ENCODE results near the gene MROH9.

Gene MROH9

DNA sequence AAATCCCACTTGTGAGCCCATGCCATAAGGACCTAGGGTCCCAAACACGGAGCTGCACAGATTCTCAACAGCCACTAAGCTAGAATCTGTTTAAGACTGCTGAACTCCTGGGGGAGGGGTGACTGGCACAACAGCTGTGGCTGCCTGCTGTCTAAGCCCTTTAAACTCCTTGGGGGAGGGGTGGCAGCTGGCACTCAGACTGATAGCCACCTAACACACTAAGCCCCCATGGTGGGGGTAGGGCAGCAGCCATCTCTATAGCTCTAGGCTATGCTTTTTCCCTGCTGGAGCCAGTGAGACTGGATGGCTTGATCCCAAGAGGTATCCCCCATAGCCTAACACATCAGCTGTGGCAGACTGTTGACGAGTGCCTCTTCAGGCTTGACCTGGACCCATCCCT lies 82.1 kb downstream of the MROH9 start:
- no peaks in the 10 kb centered on the region for H3K36me3 Mint-ChIP-seq
- H3K4me3 Mint-ChIP-seq, result no peak overlapping the region
- no peaks in the 10 kb centered on the region for H3K4me1 Mint-ChIP-seq (ENCODE audit: low read depth)
- H3K27me3 Mint-ChIP-seq, result peaks cover 19% of the 10 kb centered on the region
- H3K27ac Mint-ChIP-seq, result no peak overlapping the region
- no peaks in the 10 kb centered on the region for H3K9me3 Mint-ChIP-seq (ENCODE audit: low read depth)

DNA sequence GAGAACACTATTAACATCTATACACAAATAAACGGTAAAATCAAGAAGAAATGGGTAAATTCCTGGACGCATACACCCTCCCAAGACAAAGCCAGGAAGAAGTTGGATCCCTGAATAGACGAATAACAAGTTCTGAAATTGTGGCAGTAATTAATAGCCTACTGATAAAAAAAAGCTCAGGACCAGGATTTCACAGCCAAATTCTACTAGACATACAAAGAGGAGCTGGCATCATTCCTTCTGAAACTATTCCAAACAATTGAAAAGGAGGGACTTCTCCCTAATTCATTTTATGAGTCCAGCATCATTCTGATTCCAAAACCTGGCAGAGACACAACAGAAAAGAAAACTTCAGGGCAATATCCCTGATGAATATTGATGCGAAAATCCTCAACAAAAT lies 84.6 kb downstream of the MROH9 start:
- Mint-ChIP-seq H3K27me3 (peaks cover 10% of the 10 kb centered on the region), H3K9me3 (ENCODE audit: low read depth) (no peaks in the 10 kb centered on the region), H3K27ac (no peak overlapping the region), H3K36me3 (no peaks in the 10 kb centered on the region), H3K4me3 (no peak overlapping the region), H3K4me1 (ENCODE audit: low read depth) (no peaks in the 10 kb centered on the region)

DNA sequence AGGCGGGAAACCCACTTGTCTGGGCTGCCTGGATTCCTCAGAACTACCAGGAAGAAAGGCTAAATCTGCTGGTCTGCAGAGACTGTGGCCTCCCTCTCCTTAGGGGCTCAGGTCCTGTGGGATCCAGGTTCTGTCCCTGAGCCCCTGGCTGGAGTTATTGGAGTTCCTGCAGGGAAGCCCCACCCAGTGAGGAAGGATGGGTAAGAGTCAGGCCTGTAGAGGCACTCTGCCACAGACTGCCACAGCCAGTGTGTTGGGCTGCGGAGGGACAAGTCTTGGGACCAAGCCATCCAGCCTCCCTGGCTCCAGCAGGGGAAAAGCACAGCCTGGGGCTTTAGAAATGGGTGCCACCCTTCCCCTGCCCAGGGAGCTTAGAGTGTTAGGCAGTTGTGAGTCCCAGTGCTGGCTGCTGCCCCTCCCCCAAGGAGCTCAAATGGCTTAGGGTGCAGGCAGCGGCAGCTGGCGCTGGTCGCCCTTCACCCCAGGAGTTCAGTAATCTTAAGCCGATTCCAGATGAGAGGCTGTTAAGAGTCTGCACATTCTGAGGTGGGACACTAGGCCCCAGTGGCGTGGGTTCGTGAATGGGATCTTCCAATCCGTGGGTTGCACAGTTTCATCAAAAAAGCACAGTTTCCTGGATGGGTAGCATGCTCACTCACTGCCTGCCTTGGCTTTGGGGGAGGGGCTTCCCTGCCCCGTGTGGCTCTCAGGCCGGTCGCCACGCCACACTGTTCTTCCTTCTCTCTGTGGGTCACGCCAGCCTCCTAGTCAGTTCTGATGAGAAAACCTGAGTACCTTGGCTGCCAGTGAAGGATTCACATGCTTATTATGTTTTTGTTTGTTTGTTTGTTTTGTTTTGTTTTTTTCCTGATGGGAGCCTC lies 97.7 kb downstream of the MROH9 start:
- H3K27ac Mint-ChIP-seq, result no peak overlapping the region
- no peaks in the 10 kb centered on the region for H3K9me3 Mint-ChIP-seq (ENCODE audit: low read depth)
- H3K4me1 Mint-ChIP-seq (ENCODE audit: low read depth), result no peaks in the 10 kb centered on the region
- H3K4me3 Mint-ChIP-seq, result no peak overlapping the region
- no peaks in the 10 kb centered on the region for H3K36me3 Mint-ChIP-seq
- peaks cover 18% of the 10 kb centered on the region for H3K27me3 Mint-ChIP-seq

DNA sequence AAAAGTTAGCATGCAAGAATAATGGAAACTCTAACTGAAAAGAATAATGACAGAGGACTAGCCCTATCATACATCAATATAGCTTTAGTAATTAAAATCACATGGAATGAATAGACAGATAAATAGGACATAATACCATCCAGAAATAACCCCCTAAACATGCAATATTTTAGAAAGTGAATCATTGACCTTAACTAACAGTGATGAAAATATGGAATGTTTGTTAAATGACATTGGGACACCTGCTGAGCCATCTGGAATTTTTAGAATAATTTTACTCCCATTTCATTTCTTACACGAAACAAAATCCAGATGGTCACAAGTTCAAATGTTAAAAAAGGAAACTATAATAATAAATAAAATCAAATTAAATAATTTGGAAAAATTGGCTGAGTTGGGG lies 102.3 kb downstream of the MROH9 start:
- no peaks in the 10 kb centered on the region for H3K36me3 Mint-ChIP-seq
- H3K4me1 Mint-ChIP-seq (ENCODE audit: low read depth), result no peaks in the 10 kb centered on the region
- peaks cover 8% of the 10 kb centered on the region for H3K27me3 Mint-ChIP-seq
- no peak overlapping the region for H3K27ac Mint-ChIP-seq
- no peak overlapping the region for H3K4me3 Mint-ChIP-seq
- no peaks in the 10 kb centered on the region for H3K9me3 Mint-ChIP-seq (ENCODE audit: low read depth)

DNA sequence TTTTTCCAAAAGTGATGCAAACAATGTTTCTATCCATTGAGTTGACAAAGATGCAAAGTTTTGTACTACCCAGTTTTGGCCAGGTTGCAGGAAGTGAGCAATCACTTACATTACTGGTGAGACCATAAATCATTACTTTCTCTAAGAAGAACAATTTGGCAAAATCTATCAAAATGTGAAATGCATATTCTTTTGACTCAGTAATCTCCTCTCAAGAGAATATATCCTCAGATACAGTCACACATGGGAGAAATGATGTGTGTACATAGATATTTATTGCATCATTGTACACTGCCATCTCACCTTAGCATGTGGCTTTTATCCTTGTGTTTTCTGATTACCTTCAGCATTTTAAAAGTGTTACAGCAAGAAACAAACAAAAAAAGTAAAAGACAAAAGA lies 103.0 kb downstream of the MROH9 start:
- Mint-ChIP-seq H3K27me3 (peaks cover 7% of the 10 kb centered on the region), H3K36me3 (no peaks in the 10 kb centered on the region), H3K4me3 (no peak overlapping the region), H3K4me1 (ENCODE audit: low read depth) (no peaks in the 10 kb centered on the region), H3K27ac (no peak overlapping the region), H3K9me3 (ENCODE audit: low read depth) (no peaks in the 10 kb centered on the region)

DNA sequence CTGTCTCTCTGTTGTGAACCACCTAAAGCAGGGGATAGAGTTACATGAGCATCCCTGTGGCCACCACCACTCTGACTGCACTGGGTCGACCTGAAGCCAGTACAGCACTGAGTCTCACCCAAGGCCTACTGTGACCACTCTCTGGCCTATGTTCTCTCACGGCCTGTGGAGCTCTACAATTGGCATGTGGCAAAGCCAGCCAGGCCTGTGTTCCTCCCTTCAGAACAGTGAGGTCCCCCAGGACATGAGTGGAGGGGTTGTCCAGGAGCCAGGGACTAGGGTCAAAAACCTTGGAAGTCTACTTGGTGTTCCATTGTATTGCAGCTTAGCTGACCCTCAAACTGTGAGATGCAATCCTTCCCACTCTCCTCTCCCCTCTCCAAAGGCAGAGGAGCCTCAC lies 112.7 kb downstream of the MROH9 start:
- Mint-ChIP-seq H3K36me3 (no peaks in the 10 kb centered on the region), H3K27me3 (peaks cover 4% of the 10 kb centered on the region), H3K27ac (no peak overlapping the region), H3K4me1 (ENCODE audit: low read depth) (no peaks in the 10 kb centered on the region), H3K4me3 (no peak overlapping the region), H3K9me3 (ENCODE audit: low read depth) (peaks cover 25% of the 10 kb centered on the region)

DNA sequence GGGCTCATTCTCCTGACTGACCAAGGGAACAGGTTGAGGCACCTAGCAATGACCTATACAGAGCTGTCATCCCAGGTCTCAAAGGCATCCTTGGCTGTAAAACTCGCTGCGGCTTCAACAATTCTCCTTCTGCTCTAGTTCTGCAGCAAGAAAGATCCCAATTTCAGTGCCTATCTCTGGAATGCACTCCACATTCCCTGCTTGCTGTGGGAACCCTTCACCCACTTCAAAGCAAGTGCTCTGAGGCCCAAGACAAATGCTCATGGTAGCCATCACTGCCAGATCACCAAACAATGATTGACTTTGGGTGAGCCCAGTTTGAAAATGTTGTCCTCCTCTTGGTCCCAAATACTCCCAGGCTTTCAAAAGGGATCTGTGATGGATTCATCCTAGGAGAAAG lies 117.6 kb downstream of the MROH9 start:
- H3K27ac Mint-ChIP-seq, result no peak overlapping the region
- H3K4me1 Mint-ChIP-seq (ENCODE audit: low read depth), result no peaks in the 10 kb centered on the region
- peaks cover 13% of the 10 kb centered on the region for H3K27me3 Mint-ChIP-seq
- no peaks in the 10 kb centered on the region for H3K9me3 Mint-ChIP-seq (ENCODE audit: low read depth)
- no peaks in the 10 kb centered on the region for H3K36me3 Mint-ChIP-seq
- no peak overlapping the region for H3K4me3 Mint-ChIP-seq

DNA sequence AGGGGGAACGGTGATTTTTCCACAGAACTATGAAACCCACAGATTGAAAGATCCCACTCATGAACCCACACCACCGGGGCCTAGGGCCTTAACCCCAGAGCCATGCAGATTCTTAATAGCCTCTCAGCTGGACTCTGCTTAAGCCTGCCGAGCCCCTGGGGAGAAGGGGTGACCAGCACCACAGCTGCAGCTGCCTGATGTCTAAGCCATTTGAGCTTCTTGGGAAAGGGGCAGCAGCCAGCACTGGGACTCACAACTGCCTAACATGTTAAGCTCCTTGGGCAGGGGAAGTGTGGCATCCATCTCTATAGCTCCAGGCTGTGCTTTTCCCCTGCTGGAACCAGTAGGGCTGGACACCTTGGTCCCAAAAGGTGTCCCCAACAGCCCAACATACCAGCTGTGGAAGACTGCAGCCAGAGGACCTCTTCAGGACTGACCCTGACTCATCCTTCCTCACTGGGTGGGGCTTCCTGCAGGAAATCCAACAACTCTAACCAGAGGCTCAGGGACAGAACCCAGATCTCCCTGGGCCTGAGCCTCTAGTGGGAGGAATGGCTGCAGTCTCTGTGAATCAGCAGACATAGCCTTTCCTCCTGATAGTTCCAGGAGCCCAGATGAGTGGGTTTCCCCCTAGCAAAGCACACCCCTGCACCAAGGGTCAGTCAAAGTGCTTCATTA lies 120.8 kb downstream of the MROH9 start:
- Mint-ChIP-seq H3K4me3 (no peak overlapping the region), H3K36me3 (no peaks in the 10 kb centered on the region), H3K27me3 (peaks cover 13% of the 10 kb centered on the region), H3K27ac (no peak overlapping the region), H3K9me3 (ENCODE audit: low read depth) (no peaks in the 10 kb centered on the region), H3K4me1 (ENCODE audit: low read depth) (no peaks in the 10 kb centered on the region)

DNA sequence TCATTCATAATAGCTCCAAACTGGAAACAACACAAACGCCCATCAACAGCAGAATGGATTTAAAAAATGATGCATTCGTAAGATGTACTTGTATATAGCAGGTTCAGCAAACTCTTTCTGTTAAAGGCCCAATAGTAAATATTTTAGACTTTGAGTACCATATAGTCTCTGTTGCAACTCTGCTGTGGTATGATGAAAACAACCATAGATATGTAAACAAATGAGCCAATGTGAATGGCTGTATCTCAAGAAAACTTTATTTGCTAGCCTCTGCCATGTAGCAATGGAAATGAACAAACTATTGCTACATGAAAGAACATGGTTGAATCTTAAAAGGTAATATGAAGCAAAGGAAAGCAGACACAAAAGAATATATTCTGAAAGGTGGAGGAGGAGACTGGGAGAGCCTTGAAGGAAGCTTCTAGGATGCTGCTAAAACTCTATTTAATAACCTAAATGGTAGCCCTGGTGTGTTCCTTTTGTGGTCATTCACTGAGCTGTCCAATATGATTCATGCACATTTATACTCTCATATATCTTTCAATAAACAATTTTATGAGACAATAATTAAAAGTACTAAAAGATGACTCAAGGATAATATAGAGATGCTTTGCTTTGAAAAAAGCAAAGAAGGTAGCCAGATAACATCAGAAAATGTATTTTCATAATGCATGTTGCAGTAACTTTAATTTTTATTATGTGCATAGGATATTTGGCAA lies 126.2 kb downstream of the MROH9 start:
- Mint-ChIP-seq H3K9me3 (ENCODE audit: low read depth) (no peaks in the 10 kb centered on the region), H3K4me3 (no peak overlapping the region), H3K27me3 (peaks cover 4% of the 10 kb centered on the region), H3K4me1 (ENCODE audit: low read depth) (no peaks in the 10 kb centered on the region), H3K27ac (no peak overlapping the region), H3K36me3 (no peaks in the 10 kb centered on the region)

DNA sequence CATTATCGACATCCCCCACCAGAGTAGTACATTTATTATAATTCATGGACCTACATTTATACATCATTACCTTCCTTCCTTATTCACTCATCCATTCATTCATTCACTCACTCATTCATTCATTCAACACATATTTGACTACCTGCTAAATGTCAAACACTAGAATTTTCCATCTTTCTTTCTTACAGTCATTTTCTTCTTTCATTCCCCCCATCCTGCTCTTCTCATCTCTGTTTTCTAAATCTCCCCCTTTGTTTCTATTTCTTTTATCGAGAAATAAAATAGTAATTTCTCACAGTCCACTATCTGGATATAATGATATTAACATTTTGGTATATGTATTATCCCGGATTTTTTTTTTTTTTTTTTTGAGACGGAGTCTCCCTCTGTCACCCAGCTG lies 127.6 kb downstream of the MROH9 start:
- H3K36me3 Mint-ChIP-seq, result no peaks in the 10 kb centered on the region
- no peaks in the 10 kb centered on the region for H3K4me1 Mint-ChIP-seq (ENCODE audit: low read depth)

DNA sequence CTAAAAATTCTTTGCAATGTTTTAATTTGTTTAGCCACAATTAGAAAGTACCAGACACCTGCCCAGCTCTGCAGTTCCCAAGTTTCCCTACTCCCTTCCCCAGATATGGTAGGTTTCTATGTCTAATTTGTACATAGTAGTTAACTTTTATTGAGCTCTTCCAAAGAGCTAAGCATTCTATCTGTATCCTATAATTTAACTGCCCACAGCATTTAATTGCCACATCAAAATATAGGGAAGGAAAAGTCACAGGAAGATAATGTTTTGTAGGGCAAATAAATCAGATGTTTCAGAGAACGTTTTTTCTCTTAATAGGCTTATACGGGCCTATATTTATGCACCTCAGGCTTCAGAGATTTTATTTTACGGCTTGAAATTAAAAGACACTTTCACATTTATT lies 139.7 kb downstream of the MROH9 start:
- H3K36me3 Mint-ChIP-seq, result no peaks in the 10 kb centered on the region
- H3K4me3 Mint-ChIP-seq, result no peak overlapping the region
- H3K4me1 Mint-ChIP-seq (ENCODE audit: low read depth), result no peaks in the 10 kb centered on the region
- no peak overlapping the region for H3K27ac Mint-ChIP-seq
- H3K27me3 Mint-ChIP-seq, result peaks cover 7% of the 10 kb centered on the region
- H3K9me3 Mint-ChIP-seq (ENCODE audit: low read depth), result no peaks in the 10 kb centered on the region

More for the DNA sequence above, 127.6 kb downstream of the MROH9 start:
- Mint-ChIP-seq H3K4me3 (no peak overlapping the region), H3K9me3 (ENCODE audit: low read depth) (no peaks in the 10 kb centered on the region), H3K27me3 (peaks cover 3% of the 10 kb centered on the region), H3K27ac (no peak overlapping the region)

DNA sequence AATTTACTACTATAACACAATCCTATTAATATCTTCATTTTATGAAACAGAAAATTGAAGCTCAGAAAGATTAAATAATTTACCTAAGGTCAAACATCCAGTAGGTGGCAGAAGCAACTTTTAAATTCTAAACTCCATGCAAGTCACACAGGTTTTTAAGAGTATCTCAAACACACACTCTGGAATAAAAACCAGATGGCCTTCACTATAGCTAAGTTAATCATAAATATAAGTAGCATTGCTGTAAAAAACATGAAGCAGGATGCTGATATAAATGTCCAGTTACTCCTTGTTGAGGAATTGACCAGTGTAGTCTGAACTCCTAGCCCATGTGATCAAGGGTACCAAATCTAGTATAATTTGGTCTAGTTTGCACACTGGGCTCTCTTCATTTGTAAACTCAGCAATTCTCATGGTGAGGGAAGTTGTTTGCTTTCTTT lies 146.0 kb downstream of the MROH9 start:
- Mint-ChIP-seq H3K36me3 (no peaks in the 10 kb centered on the region), H3K27ac (no peak overlapping the region), H3K4me1 (ENCODE audit: low read depth) (no peaks in the 10 kb centered on the region), H3K9me3 (ENCODE audit: low read depth) (no peaks in the 10 kb centered on the region), H3K27me3 (peaks cover 8% of the 10 kb centered on the region), H3K4me3 (no peak overlapping the region)

DNA sequence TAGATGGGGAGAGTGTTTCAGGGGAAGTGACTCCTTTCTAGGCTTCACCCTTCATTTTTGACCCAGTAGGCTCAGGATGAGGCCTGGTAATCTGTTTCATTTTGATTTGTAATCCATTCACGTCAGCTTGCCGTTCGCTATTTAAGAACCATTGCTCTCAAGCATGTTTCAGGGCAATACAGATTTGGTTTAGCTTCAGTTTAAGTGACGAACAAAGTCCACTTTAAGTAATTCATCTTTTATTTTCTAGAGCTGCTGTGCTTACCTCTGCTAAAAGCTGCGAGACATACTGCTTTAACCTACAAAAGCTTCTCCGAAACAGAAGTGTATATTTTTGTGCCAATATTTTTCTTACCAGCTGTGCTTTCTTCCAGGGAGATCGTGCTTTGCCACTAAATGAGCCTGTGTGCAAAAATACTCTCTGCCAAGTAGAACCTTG lies 146.4 kb downstream of the MROH9 start:
- peaks cover 8% of the 10 kb centered on the region for H3K27me3 Mint-ChIP-seq
- H3K4me1 Mint-ChIP-seq (ENCODE audit: low read depth), result no peaks in the 10 kb centered on the region
- no peaks in the 10 kb centered on the region for H3K9me3 Mint-ChIP-seq (ENCODE audit: low read depth)
- no peak overlapping the region for H3K27ac Mint-ChIP-seq
- no peak overlapping the region for H3K4me3 Mint-ChIP-seq
- H3K36me3 Mint-ChIP-seq, result no peaks in the 10 kb centered on the region

DNA sequence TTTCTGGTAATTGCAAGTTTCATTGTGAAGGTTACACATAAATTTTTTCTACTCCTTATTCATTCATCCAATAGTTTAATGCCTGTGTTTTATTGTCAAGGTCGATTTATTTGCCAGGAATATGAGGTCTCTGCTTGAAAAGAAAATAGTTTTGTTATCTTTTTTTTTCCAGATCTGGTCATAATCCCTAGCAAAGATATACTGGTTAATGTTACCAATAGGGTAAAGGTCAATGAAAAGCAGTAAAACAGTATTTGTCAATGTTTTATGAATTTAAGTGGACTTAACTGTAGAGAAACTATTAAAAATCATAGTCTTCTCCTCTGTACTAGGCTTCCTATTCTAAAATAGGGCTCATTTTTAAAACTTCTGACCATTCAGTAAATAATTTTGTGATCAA lies 147.3 kb downstream of the MROH9 start:
- no peaks in the 10 kb centered on the region for H3K4me1 Mint-ChIP-seq (ENCODE audit: low read depth)
- no peak overlapping the region for H3K4me3 Mint-ChIP-seq
- H3K27ac Mint-ChIP-seq, result no peak overlapping the region
- no peaks in the 10 kb centered on the region for H3K36me3 Mint-ChIP-seq
- H3K9me3 Mint-ChIP-seq (ENCODE audit: low read depth), result no peaks in the 10 kb centered on the region
- H3K27me3 Mint-ChIP-seq, result peaks cover 8% of the 10 kb centered on the region

DNA sequence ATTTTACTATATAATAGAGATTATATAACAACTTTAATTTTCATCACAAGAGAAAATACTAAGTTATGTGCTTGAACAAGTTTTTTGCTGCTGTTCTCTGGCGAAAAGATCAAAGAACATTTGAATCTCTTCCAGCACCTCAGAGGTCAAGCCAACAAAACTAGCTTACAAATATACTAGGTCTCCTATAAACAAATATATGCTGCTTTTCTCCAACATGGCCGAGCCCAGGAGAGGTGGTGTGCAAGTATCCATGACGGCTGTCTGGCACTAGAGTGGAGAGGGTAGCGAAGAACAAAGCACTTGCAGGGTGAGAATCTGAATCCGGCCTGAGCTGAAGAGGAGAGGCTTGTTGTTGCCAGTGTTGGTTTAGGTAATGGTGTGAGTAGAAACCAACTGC lies 147.9 kb downstream of the MROH9 start:
- Mint-ChIP-seq H3K9me3 (ENCODE audit: low read depth) (no peaks in the 10 kb centered on the region), H3K4me1 (ENCODE audit: low read depth) (no peaks in the 10 kb centered on the region), H3K4me3 (no peak overlapping the region), H3K27ac (no peak overlapping the region), H3K27me3 (peaks cover 6% of the 10 kb centered on the region), H3K36me3 (no peaks in the 10 kb centered on the region)
